ENCODE results near the gene STAT6. TPM values are rescaled to one million over a fixed set of nuclear protein-coding genes. Genes with fewer than 3 reads are reported as not detected.
"Not testable (repeated sequence)": the region's sequence is repeated elsewhere in the genome, so short reads cannot be mapped to it uniquely, and the experiment has no call there.

STAT6 gene
- total RNA-seq, 2 experiments from 2014 or later: 239 to 242 TPM

- peak overlapping the region; percentile 75 for H3K4me3 Mint-ChIP-seq
- DNase-seq: no peak
- peaks cover 55% of the 10 kb centered on the region for H3K27me3 Mint-ChIP-seq
- peaks cover 11% of the 10 kb centered on the region for H3K4me1 Mint-ChIP-seq
- POLR2A ChIA-PET: no interaction called here
- H3K27ac Mint-ChIP-seq: no peak overlapping the region
- H3K9me3 Mint-ChIP-seq: peaks cover 4% of the 10 kb centered on the region
- CTCF ChIA-PET: interaction anchor here (0.7 to 8.1 kb wide), 8 partner anchors 17 to 127 kb away, joined by 3 to 72 read pairs (median 4); partner anchors contain the start of gene STAT6
- H3K36me3 Mint-ChIP-seq (ENCODE audit: low read depth): peaks cover 2% of the 10 kb centered on the region
Observed at GRCh38 chr12:57128519-57129247, 17.5 kb upstream of the STAT6 start.

DNA sequence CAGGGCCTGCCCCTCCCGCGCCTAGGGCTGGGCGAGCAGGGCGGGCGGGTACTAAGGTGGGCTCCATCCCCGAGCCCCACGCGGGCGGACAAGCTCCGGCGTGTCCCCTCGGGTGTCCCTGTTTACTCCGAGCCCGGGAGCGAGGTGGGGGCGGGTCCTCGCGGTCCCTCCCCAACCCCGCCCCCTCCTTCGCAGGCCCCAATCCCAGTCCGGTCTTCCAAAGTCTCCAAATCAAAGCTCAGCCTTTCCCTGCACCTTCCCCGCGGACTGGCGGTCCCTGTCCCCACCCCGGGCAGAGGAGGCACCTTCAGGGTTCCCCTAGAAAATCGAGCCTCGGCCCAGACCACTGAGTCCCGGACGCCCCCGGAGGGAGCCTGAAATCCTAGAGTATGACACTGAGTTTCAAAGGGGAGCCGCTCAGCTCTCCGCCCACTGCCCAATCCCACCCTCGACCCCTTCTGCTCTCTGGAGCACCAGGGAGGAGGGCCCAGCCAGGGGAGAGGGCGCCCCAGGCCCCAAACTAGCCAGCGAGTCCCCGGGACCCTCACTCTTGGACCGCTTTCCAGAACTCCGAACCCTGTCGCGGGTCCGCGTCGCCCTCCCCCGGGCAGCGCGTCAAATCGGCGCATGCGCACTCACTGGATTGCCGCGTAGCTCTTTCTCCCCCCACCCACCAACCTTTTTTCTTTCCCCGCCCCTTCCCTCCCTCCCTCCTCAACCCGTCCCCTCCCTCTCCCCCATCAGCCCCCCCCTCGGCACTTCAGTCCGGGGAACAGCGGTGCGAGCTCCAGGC, 16.8 kb upstream of the STAT6 start, which contains the start of gene LRP1:
TSS of gene LRP1 (plus strand) at position 758 of the 793 bp plus-strand sequence. CDS start 482 bp downstream, outside the sequence.
- ChIA-PET POLR2A (interaction anchor here (0.5 kb wide), 1 partner anchor 64 kb away, joined by 3 read pairs; no protein-coding TSS in a partner anchor), CTCF (interaction anchor here (0.7 to 8.1 kb wide), 9 partner anchors 12 to 126 kb away, joined by 3 to 72 read pairs (median 3); partner anchors contain the start of gene STAT6)
- Mint-ChIP-seq H3K27ac (peak within 1 kb of the TSS; percentile 55), H3K4me1 (peaks cover 11% of the 10 kb centered on the region), H3K9me3 (peaks cover 8% of the 10 kb centered on the region), H3K4me3 (peak within 1 kb of the TSS; percentile 75), H3K36me3 (ENCODE audit: low read depth) (peaks cover 3% of the 10 kb centered on the region), H3K27me3 (peaks cover 58% of the 10 kb centered on the region)
- DNase-seq: peak; percentile 74

- peak overlapping the region; percentile 75 for H3K4me3 Mint-ChIP-seq
- H3K27ac Mint-ChIP-seq: no peak overlapping the region
- H3K4me1 Mint-ChIP-seq: peaks cover 11% of the 10 kb centered on the region
- POLR2A ChIA-PET: interaction anchor here (0.5 to 0.6 kb wide), 2 partner anchors 14 to 64 kb away, joined by 3 to 4 read pairs; no protein-coding TSS in a partner anchor
- peaks cover 8% of the 10 kb centered on the region for H3K9me3 Mint-ChIP-seq
- CTCF ChIA-PET: interaction anchor here (0.8 to 8.1 kb wide), 7 partner anchors 9 to 126 kb away, joined by 3 to 72 read pairs (median 3); partner anchors contain the start of gene STAT6
- DNase-seq: peak; percentile 41
- H3K36me3 Mint-ChIP-seq (ENCODE audit: low read depth): peaks cover 3% of the 10 kb centered on the region
- peaks cover 56% of the 10 kb centered on the region for H3K27me3 Mint-ChIP-seq
Observed at GRCh38 chr12:57127101-57127725, 16.1 kb upstream of the STAT6 start.

GRCh38 chr12:57126561-57126960, 15.4 kb upstream of the STAT6 start:
- Mint-ChIP-seq H3K9me3 (peaks cover 8% of the 10 kb centered on the region), H3K4me3 (peak overlapping the region; percentile 75), H3K36me3 (ENCODE audit: low read depth) (peaks cover 3% of the 10 kb centered on the region), H3K4me1 (peaks cover 11% of the 10 kb centered on the region), H3K27ac (no peak overlapping the region), H3K27me3 (peaks cover 53% of the 10 kb centered on the region)
- ChIA-PET CTCF (interaction anchor here (1.0 to 8.1 kb wide), 3 partner anchors 8 to 15 kb away, joined by 3 to 72 read pairs (median 3); partner anchors contain the start of gene STAT6), POLR2A (interaction anchor here (0.6 kb wide), 1 partner anchor 13 kb away, joined by 4 read pairs; no protein-coding TSS in a partner anchor)
- no peak for DNase-seq

GRCh38 chr12:57126061-57126460, 14.9 kb upstream of the STAT6 start:
- POLR2A ChIA-PET: no interaction called here
- CTCF ChIA-PET: interaction anchor here (0.8 to 8.1 kb wide), 3 partner anchors 10 to 48 kb away, joined by 3 to 72 read pairs (median 3); partner anchors contain the start of gene STAT6
- Mint-ChIP-seq H3K4me3 (no peak overlapping the region), H3K27ac (no peak overlapping the region), H3K9me3 (peaks cover 8% of the 10 kb centered on the region), H3K27me3 (peaks cover 48% of the 10 kb centered on the region), H3K36me3 (ENCODE audit: low read depth) (peaks cover 3% of the 10 kb centered on the region), H3K4me1 (peaks cover 11% of the 10 kb centered on the region)
- DNase-seq: no peak

DNA sequence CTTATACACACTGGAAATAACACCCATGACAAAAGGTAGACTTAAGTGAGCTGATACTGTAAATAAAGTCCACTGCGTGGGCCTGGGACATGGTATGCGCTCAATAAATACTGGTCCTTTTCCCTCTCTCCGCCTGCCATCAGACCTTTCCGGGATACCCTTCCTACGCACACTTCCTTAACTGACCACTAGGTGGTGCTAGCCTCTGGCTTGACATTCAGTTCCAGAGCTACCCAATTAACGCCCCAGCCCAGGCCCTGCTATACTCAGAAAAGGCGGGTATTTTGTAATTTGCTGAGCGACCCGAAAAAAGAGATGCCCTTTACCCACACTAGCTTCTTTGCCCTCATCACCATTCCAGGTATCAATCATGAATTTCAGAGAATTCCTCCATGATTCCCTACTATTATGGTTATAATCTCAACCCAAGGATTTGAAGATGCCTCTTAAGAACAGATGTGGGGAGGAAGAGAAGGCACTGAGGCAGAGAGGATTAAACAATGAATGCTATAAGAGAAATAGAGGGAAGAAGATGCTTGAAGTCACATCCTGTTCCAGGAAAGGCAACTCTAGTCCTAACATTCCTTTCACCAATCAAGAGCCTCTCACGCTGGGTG, 13.2 kb upstream of the STAT6 start:
- H3K9me3 Mint-ChIP-seq: peaks cover 8% of the 10 kb centered on the region
- no peak overlapping the region for H3K27ac Mint-ChIP-seq
- peaks cover 3% of the 10 kb centered on the region for H3K36me3 Mint-ChIP-seq (ENCODE audit: low read depth)

DNA sequence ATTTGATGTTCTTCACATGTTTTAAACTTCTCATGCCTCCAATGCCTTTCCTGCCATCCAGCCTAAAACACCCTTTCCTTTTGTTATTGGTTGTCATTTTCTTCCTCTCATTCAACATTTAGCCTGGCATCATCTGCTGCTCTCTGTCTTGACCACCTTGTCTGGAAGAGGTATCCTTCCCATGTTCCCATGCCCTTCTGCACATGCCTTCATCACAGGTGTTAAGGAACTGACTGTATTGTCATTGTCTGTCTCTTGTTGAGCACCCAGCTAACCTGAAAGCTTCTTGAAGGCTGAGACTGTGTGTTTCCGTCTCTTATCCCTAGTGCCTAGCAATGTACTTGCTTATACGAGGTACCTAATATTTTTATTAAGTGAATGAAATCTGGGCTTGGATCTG, 12.7 kb upstream of the STAT6 start:
- DNase-seq: no peak
- Mint-ChIP-seq H3K27me3 (peaks cover 33% of the 10 kb centered on the region), H3K27ac (no peak overlapping the region), H3K4me3 (no peak overlapping the region), H3K36me3 (ENCODE audit: low read depth) (peaks cover 3% of the 10 kb centered on the region), H3K4me1 (peaks cover 14% of the 10 kb centered on the region), H3K9me3 (peaks cover 8% of the 10 kb centered on the region)
- ChIA-PET CTCF (interaction anchor here (0.5 to 8.1 kb wide), 13 partner anchors 8 to 496 kb away, joined by 3 to 72 read pairs (median 5); partner anchors contain the start of genes LRP1-AS and STAT6), POLR2A (no interaction called here)

More for the DNA sequence above, 13.2 kb upstream of the STAT6 start:
- H3K4me1 Mint-ChIP-seq: peaks cover 11% of the 10 kb centered on the region
- POLR2A ChIA-PET: no interaction called here
- H3K4me3 Mint-ChIP-seq: no peak overlapping the region
- DNase-seq: peak; percentile 85
- CTCF ChIA-PET: interaction anchor here (0.5 to 8.1 kb wide), 17 partner anchors 7 to 497 kb away, joined by 3 to 72 read pairs (median 4); partner anchors contain the start of genes LRP1-AS and STAT6
- peaks cover 33% of the 10 kb centered on the region for H3K27me3 Mint-ChIP-seq

GRCh38 chr12:57120718-57121117, 9.6 kb upstream of the STAT6 start:
- H3K27me3 Mint-ChIP-seq: peaks cover 25% of the 10 kb centered on the region
- H3K27ac Mint-ChIP-seq; POLR2A ChIA-PET; DNase-seq; H3K4me3 Mint-ChIP-seq; H3K9me3 Mint-ChIP-seq; H3K4me1 Mint-ChIP-seq; H3K36me3 Mint-ChIP-seq (ENCODE audit: low read depth): not testable (repeated sequence)
- CTCF ChIA-PET: interaction anchor here (0.8 to 8.1 kb wide), 5 partner anchors 9 to 120 kb away, joined by 3 to 72 read pairs (median 3); partner anchors contain the start of gene STAT6

- CTCF ChIA-PET: interaction anchor here (0.8 to 1.5 kb wide), 2 partner anchors 8 to 30 kb away, joined by 3 to 5 read pairs; partner anchors contain the start of gene STAT6
- Mint-ChIP-seq H3K27me3 (peaks cover 16% of the 10 kb centered on the region), H3K4me1 (peaks cover 7% of the 10 kb centered on the region), H3K4me3 (no peak overlapping the region), H3K9me3 (peaks cover 8% of the 10 kb centered on the region), H3K27ac (no peak overlapping the region), H3K36me3 (ENCODE audit: low read depth) (peaks cover 3% of the 10 kb centered on the region)
- DNase-seq: no peak
- POLR2A ChIA-PET: interaction anchor here (0.6 kb wide), 1 partner anchor 9 kb away, joined by 3 read pairs; no protein-coding TSS in a partner anchor
Observed at GRCh38 chr12:57119294-57120085, 8.3 kb upstream of the STAT6 start.

- Mint-ChIP-seq H3K9me3 (peaks cover 5% of the 10 kb centered on the region), H3K4me3 (no peak overlapping the region), H3K27ac (no peak overlapping the region), H3K4me1 (peaks cover 7% of the 10 kb centered on the region), H3K36me3 (ENCODE audit: low read depth) (peaks cover 2% of the 10 kb centered on the region), H3K27me3 (peaks cover 12% of the 10 kb centered on the region)
- ChIA-PET CTCF (interaction anchor here (1.0 kb wide), 1 partner anchor 8 kb away, joined by 3 read pairs; no protein-coding TSS in a partner anchor), POLR2A (no interaction called here)
- DNase-seq: no peak
Observed at GRCh38 chr12:57118711-57119271, 7.6 kb upstream of the STAT6 start.

Data from activated CD4-positive, alpha-beta T cell treated with anti-CD3 and anti-CD28 coated beads, Interleukin-2, amount 10 ng/mL, durations not matched to agents 7 days and 5 days (primary cell).